ENCODE measurements around the gene TRIP12.
"Not testable (repeated sequence)": the region's sequence is repeated elsewhere in the genome, so short reads cannot be mapped to it uniquely, and the experiment has no call there.

Gene TRIP12

GRCh38 chr2:229921892-229922448, at the start of gene TRIP12:
Gene TRIP12, minus strand, starts transcription at chr2:229922009. Its CDS starts 41,930 bp downstream, at chr2:229880079.
- DNase-seq = peak; percentile 88

GRCh38 chr2:229971298-229971790, 49.5 kb upstream of the TRIP12 start:
- no peak for DNase-seq

- no peak for DNase-seq
Observed at GRCh38 chr2:229970406-229970805, 48.6 kb upstream of the TRIP12 start.

- no peak for DNase-seq
Observed at GRCh38 chr2:229969921-229970320, 48.1 kb upstream of the TRIP12 start.

GRCh38 chr2:229963596-229963995, 41.8 kb upstream of the TRIP12 start:
- not testable (repeated sequence) for DNase-seq

- no peak for DNase-seq
Observed at GRCh38 chr2:229956491-229956890, 34.7 kb upstream of the TRIP12 start.

- DNase-seq = no peak
Observed at GRCh38 chr2:229955663-229956062, 33.9 kb upstream of the TRIP12 start.

- DNase-seq = no peak
Observed at GRCh38 chr2:229952256-229952835, 30.5 kb upstream of the TRIP12 start.

- DNase-seq = no peak
Observed at GRCh38 chr2:229947544-229947943, 25.7 kb upstream of the TRIP12 start.

- DNase-seq = no peak
Observed at GRCh38 chr2:229945975-229946374, 24.2 kb upstream of the TRIP12 start.

- no peak for DNase-seq
Observed at GRCh38 chr2:229943770-229944449, 22.1 kb upstream of the TRIP12 start.

- DNase-seq = no peak
Observed at GRCh38 chr2:229943171-229943570, 21.4 kb upstream of the TRIP12 start.

- no peak for DNase-seq
Observed at GRCh38 chr2:229942671-229943070, 20.9 kb upstream of the TRIP12 start.

GRCh38 chr2:229937537-229937936, 15.7 kb upstream of the TRIP12 start:
- no peak for DNase-seq

- DNase-seq = no peak
Observed at GRCh38 chr2:229931241-229931640, 9.4 kb upstream of the TRIP12 start.

GRCh38 chr2:229930656-229931055, 8.8 kb upstream of the TRIP12 start:
- DNase-seq = no peak

GRCh38 chr2:229927817-229928321, 6.1 kb upstream of the TRIP12 start:
- DNase-seq = no peak

- DNase-seq = no peak
Observed at GRCh38 chr2:229925201-229925600, 3.4 kb upstream of the TRIP12 start.

- not testable (repeated sequence) for DNase-seq
Observed at GRCh38 chr2:229924541-229924940, 2.7 kb upstream of the TRIP12 start.

GRCh38 chr2:229922449-229923386, 909 bp upstream of the TRIP12 start, which contains the start of gene FBXO36:
Gene FBXO36, plus strand, starts transcription at chr2:229922503. Its CDS starts 11 bp downstream, at chr2:229922514.
- DNase-seq = peak; percentile 91

GRCh38 chr2:229921101-229921891, 513 bp downstream of the TRIP12 start:
- peak; percentile 73 for DNase-seq

All from CD4-positive, alpha-beta T cell treated with Interleukin-17A for 4 hours (primary cell).